ENCODE results near the gene UCP2. TPM values are rescaled to one million over a fixed set of nuclear protein-coding genes. Genes with fewer than 3 reads are reported as not detected.

Gene UCP2
- total and polyA plus RNA-seq, 10 of the 15 experiments (the other 5 are each of a cell fraction or from before 2014, with no cell fraction given), result 32.9 to 248 (median 154) TPM

GRCh38 chr11:73990730-73991129 is 8.1 kb upstream of the UCP2 start:
- TF ChIP-seq SUZ12 (IDR thresholded peaks at IDR 0.05; ENCODE audit: unreplicated experiment) (no peak), NFYA (IDR thresholded peaks at IDR 0.05; ENCODE audit: borderline replicate concordance, low read depth, low read length) (no peak), POU2F2 (IDR thresholded peaks at IDR 0.05; ENCODE audit: borderline replicate concordance, low read depth, low read length) (no peak)
- no peaks in the 10 kb centered on the region for H3K36me3 ChIP-seq (ENCODE audit: control insufficient read depth in 2 of 2, insufficient read depth in 2 of 2, low read length in 1 of 2)
- H3K4me3 ChIP-seq, result no peak overlapping the region
- ChIA-PET POLR2A (interaction anchor here (3.5 kb wide), 1 partner anchor 10 kb away, joined by 41 read pairs; the partner anchor contains the start of gene UCP2), CTCF (interaction anchor here (1.0 to 1.6 kb wide), 4 partner anchors 11 to 23 kb away, joined by 3 to 9 read pairs (median 4); no protein-coding TSS in a partner anchor), SMC1A (ENCODE audit: uncharacterized antibody, unreplicated experiment) (interaction anchor here (1.1 to 3.9 kb wide), 4 partner anchors 11 to 32 kb away, joined by 3 to 38 read pairs (median 12); no protein-coding TSS in a partner anchor), RAD21 (ENCODE audit: unreplicated experiment) (interaction anchor here (1.5 to 4.1 kb wide), 3 partner anchors 10 to 30 kb away, joined by 4 to 47 read pairs (median 7); partner anchors contain the start of gene UCP2)
- H3K4me1 ChIP-seq (ENCODE audit: control insufficient read depth, insufficient read depth, low read length), result peaks cover 40% of the 10 kb centered on the region
- H3K9ac ChIP-seq (ENCODE audit: control insufficient read depth, insufficient read depth, low read length), result no peak overlapping the region
- FAIRE-seq (no peak), DNase-seq (ENCODE audit: low read depth, low spot score) (no peak), ATAC-seq (no peak)
- intact Hi-C loops (cut with micrococcal nuclease; ENCODE audit: unreplicated experiment), result loop anchor here (10.0 kb wide), 1 partner anchor 1824 kb away; the partner anchor contains the start of gene UVRAG
- H3K9me3 ChIP-seq (replicated peaks; ENCODE audit: control insufficient read depth, insufficient read depth, low read length), result no peaks in the 10 kb centered on the region
- H3K27ac ChIP-seq (ENCODE audit: control insufficient read depth, insufficient read depth), result 0 out of 2 replicates have a peak overlapping the region, but pooled peaks have one; percentile 29
- H3K27me3 ChIP-seq (replicated peaks in 1 of 2; ENCODE audit: control insufficient read depth in 2 of 2, insufficient read depth in 2 of 2, low read length in 1 of 2), result no peaks in the 10 kb centered on the region
- peak overlapping the region; percentile 11; the same call in 1 of the 2 replicates for H2AFZ ChIP-seq (ENCODE audit: control insufficient read depth, low read depth, low read length)
- no peaks in the 10 kb centered on the region for H4K20me1 ChIP-seq (ENCODE audit: control insufficient read depth, insufficient read depth)
- WGBS (ENCODE audit: insufficient coverage, insufficient replicate concordance, low lambda C conversion rate, missing lambda C conversion rate), result 22% methylated on average over 2 of the region's 2 CpGs
- no TSS peak for BruUV-seq (replicated peaks)
- in situ Hi-C loops (cut with MboI), result no loop called here
- H3K4me2 ChIP-seq (ENCODE audit: control insufficient read depth, insufficient read depth), result no peak overlapping the region
- H3K79me2 ChIP-seq (ENCODE audit: control insufficient read depth, insufficient read depth, low read length), result no peaks in the 10 kb centered on the region

- CTCF ChIA-PET, result no interaction called here
- no peak for DNase-seq (ENCODE audit: low read depth, low spot score)
- no peak overlapping the region for H3K9ac ChIP-seq (ENCODE audit: control insufficient read depth, insufficient read depth, low read length)
- TF ChIP-seq CTCF (IDR thresholded peaks at IDR 0.05 in 2 of 3, conservative IDR thresholded peaks at IDR 0.05 in 1 of 3; ENCODE audit: control insufficient read depth in 2 of 3, extremely low read depth in 1 of 3, insufficient read depth in 1 of 3, low read depth in 3 of 3, low read length in 3 of 3) (peak in 1 of 3 experiments; percentile 16; a peak in 2 of 6 replicates), RAD21 (IDR thresholded peaks at IDR 0.05; ENCODE audit: insufficient read depth, low read depth, low read length) (peak; percentile 40), SMC3 (IDR thresholded peaks at IDR 0.05; ENCODE audit: borderline replicate concordance, low read length) (peak; percentile 23; the same call in 1 of the 2 replicates), TAF1 (IDR thresholded peaks at IDR 0.05; ENCODE audit: borderline replicate concordance, low read depth, low read length) (no peak), GATAD2B (conservative IDR thresholded peaks at IDR 0.05; ENCODE audit: low read depth) (no peak), RB1 (IDR thresholded peaks at IDR 0.05; ENCODE audit: borderline replicate concordance) (no peak)
- H3K79me2 ChIP-seq (ENCODE audit: control insufficient read depth, insufficient read depth, low read length), result no peaks in the 10 kb centered on the region
- no peak overlapping the region for H3K4me2 ChIP-seq (ENCODE audit: control insufficient read depth, insufficient read depth)
- intact Hi-C loops (cut with micrococcal nuclease; ENCODE audit: unreplicated experiment), result no loop called here
- no peak overlapping the region for H2AFZ ChIP-seq (ENCODE audit: control insufficient read depth, low read depth, low read length)
- in situ Hi-C loops (cut with MboI), result no loop called here
- no peaks in the 10 kb centered on the region for H3K9me3 ChIP-seq (replicated peaks; ENCODE audit: control insufficient read depth, insufficient read depth, low read length)
- ATAC-seq, result no peak
- POLR2A ChIA-PET, result interaction anchor here (3.5 kb wide), 1 partner anchor 8 kb away, joined by 41 read pairs; the partner anchor contains the start of gene UCP2
- no peaks in the 10 kb centered on the region for H4K20me1 ChIP-seq (ENCODE audit: control insufficient read depth, insufficient read depth)
- H3K4me3 ChIP-seq, result no peak overlapping the region
- no peaks in the 10 kb centered on the region for H3K27me3 ChIP-seq (replicated peaks in 1 of 2; ENCODE audit: control insufficient read depth in 2 of 2, insufficient read depth in 2 of 2, low read length in 1 of 2)
- H3K4me1 ChIP-seq (ENCODE audit: control insufficient read depth, insufficient read depth, low read length), result peaks cover 33% of the 10 kb centered on the region
- RAD21 ChIA-PET (ENCODE audit: unreplicated experiment), result no interaction called here
- 95% methylated on average over 6 of the region's 6 CpGs for WGBS (ENCODE audit: insufficient coverage, insufficient replicate concordance, low lambda C conversion rate, missing lambda C conversion rate)
- H3K27ac ChIP-seq (ENCODE audit: control insufficient read depth, insufficient read depth), result no peak overlapping the region
- FAIRE-seq, result no peak
- BruUV-seq (replicated peaks), result no TSS peak
- SMC1A ChIA-PET (ENCODE audit: uncharacterized antibody, unreplicated experiment), result interaction anchor here (3.6 to 3.9 kb wide), 2 partner anchors 9 to 31 kb away, joined by 20 to 38 read pairs; no protein-coding TSS in a partner anchor
- no peaks in the 10 kb centered on the region for H3K36me3 ChIP-seq (ENCODE audit: control insufficient read depth in 2 of 2, insufficient read depth in 2 of 2, low read length in 1 of 2)
These were observed 6.5 kb upstream of the UCP2 start for GRCh38 chr11:73989156-73989555.

Data from GM12878 (cell line).